ENCODE results near the gene IFNL3. TPM values are rescaled to one million over a fixed set of nuclear protein-coding genes. Genes with fewer than 3 reads are reported as not detected.
A peak's percentile ranks its signal among the peaks of the same experiment; 100 is the strongest.
"Not testable (repeated sequence)": the region's sequence is repeated elsewhere in the genome, so short reads cannot be mapped to it uniquely, and the experiment has no call there.

IFNL3 gene
- total and polyA plus RNA-seq, 10 donors, result not detected

DNA sequence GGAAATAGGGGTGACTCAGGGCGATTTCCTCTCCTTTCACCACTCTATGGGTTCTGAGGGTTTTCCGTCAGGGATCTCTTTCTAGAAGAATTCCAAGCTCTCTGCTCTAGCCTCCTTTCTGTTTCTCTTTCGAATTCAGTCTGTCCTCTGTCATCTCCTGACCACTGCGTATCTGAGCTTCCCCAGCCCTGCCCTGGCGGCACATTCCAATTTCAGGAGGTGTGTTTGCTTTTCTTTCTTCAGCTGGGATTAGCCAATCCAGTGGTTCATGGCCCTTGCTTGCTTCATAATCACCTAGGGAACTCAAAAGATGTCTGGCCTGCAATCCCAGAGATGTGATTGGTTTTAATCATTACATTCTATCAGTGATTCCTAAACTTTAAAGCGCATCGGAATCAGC is 32.8 kb upstream of the IFNL3 start:
- no peak for DNase-seq
- TF ChIP-seq POLR2AphosphoS5 (IDR thresholded peaks at IDR 0.05), result no peak
- TF ChIP-seq, protein P1, sequence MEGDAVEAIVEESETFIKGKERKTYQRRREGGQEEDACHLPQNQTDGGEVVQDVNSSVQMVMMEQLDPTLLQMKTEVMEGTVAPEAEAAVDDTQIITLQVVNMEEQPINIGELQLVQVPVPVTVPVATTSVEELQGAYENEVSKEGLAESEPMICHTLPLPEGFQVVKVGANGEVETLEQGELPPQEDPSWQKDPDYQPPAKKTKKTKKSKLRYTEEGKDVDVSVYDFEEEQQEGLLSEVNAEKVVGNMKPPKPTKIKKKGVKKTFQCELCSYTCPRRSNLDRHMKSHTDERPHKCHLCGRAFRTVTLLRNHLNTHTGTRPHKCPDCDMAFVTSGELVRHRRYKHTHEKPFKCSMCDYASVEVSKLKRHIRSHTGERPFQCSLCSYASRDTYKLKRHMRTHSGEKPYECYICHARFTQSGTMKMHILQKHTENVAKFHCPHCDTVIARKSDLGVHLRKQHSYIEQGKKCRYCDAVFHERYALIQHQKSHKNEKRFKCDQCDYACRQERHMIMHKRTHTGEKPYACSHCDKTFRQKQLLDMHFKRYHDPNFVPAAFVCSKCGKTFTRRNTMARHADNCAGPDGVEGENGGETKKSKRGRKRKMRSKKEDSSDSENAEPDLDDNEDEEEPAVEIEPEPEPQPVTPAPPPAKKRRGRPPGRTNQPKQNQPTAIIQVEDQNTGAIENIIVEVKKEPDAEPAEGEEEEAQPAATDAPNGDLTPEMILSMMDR (IDR thresholded peaks at IDR 0.05 in 8 of 11, conservative IDR thresholded peaks at IDR 0.05 in 3 of 11), result no peak
- TF ChIP-seq POLR2A (IDR thresholded peaks at IDR 0.05), result no peak
- Histone ChIP-seq H3K9me3 (peaks cover 0 to 19% (median 13%) of the 10 kb centered on the region in 8 donors), H3K27me3 (replicated peaks in 1 of 7) (no peaks in the 10 kb centered on the region), H3K4me1 (no peaks in the 10 kb centered on the region), H3K4me3 (no peak overlapping the region), H3K36me3 (no peaks in the 10 kb centered on the region), H3K27ac (no peak overlapping the region)
- WGBS, 5 donors, result 79 to 84% (median 81%) methylated on average over 7 of the region's 7 CpGs
- intact Hi-C loops (cut with DNase I; ENCODE audit: low total_unique reads), result no loop called here

DNA sequence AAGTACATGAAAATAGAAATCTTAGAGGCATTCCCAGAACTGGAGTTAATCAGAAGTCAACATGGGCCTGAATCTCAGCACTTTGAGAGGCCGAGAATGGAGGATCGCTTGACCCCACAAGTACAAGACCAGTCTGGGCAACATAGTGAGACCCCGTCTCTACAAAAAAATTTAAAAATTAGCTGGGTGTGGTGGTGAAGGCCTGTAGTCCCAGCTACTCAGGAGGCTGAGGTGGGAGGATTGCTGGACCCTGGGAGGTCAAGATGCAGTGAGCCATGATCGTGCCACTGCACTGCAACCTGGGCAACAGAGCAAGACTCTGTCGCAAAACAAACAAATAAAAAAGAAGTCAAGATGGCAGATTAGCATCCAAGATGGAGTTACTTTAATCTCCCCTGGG is 31.9 kb upstream of the IFNL3 start:
- no peak overlapping the region for H3K4me3 ChIP-seq
- H3K4me1 ChIP-seq, result no peaks in the 10 kb centered on the region
- intact Hi-C loops (cut with DNase I; ENCODE audit: low total_unique reads), result no loop called here
- WGBS, 5 donors, result 85 to 96% (median 92%) methylated on average over 5 of the region's 5 CpGs
- H3K27ac ChIP-seq, result no peak overlapping the region
- H3K27me3 ChIP-seq (replicated peaks in 1 of 7), result no peaks in the 10 kb centered on the region
- DNase-seq, result peak; percentile 10
- H3K36me3 ChIP-seq, result no peaks in the 10 kb centered on the region
- TF ChIP-seq POLR2AphosphoS5 (IDR thresholded peaks at IDR 0.05), result no peak
- TF ChIP-seq POLR2A (IDR thresholded peaks at IDR 0.05), result no peak
- TF ChIP-seq, protein P1 (IDR thresholded peaks at IDR 0.05 in 8 of 11, conservative IDR thresholded peaks at IDR 0.05 in 3 of 11), result no peak
- H3K9me3 ChIP-seq, result peaks cover 0 to 10% (median 5%) of the 10 kb centered on the region in 8 donors

DNA sequence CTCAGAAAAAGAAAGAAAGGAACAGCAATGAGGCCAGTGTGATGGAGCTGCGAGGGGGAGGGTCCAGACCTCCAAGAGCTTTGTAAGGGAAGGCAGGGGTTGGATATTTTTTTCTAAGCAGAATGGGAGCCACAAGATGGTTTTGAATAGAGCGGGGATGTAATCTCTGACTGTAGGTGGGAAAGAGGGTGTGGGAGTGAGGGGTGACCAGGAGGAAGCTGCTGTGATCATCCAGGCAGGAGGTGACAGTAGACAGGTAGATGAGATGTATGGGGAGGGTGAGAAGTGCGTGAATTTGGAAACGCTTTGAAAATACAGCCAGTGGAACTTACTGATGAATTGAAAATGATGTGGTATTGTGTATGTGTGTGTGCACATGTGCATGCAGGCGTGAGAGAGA is 30.8 kb upstream of the IFNL3 start:
- Histone ChIP-seq H3K27ac (no peak overlapping the region), H3K4me1 (no peaks in the 10 kb centered on the region), H3K4me3 (no peak overlapping the region), H3K36me3 (no peaks in the 10 kb centered on the region), H3K9me3 (no peaks in the 10 kb centered on the region), H3K27me3 (replicated peaks in 1 of 7) (peaks cover 0 to 7% (median 0%) of the 10 kb centered on the region in 7 donors)
- WGBS, 5 donors, result 75 to 92% (median 84%) methylated on average over 5 of the region's 5 CpGs
- intact Hi-C loops (cut with DNase I; ENCODE audit: low total_unique reads), result no loop called here
- peak; percentile 12 for DNase-seq
- TF ChIP-seq POLR2A (IDR thresholded peaks at IDR 0.05), result no peak
- TF ChIP-seq, protein P1 (IDR thresholded peaks at IDR 0.05 in 8 of 11, conservative IDR thresholded peaks at IDR 0.05 in 3 of 11), result no peak
- TF ChIP-seq POLR2AphosphoS5 (IDR thresholded peaks at IDR 0.05), result no peak

DNA sequence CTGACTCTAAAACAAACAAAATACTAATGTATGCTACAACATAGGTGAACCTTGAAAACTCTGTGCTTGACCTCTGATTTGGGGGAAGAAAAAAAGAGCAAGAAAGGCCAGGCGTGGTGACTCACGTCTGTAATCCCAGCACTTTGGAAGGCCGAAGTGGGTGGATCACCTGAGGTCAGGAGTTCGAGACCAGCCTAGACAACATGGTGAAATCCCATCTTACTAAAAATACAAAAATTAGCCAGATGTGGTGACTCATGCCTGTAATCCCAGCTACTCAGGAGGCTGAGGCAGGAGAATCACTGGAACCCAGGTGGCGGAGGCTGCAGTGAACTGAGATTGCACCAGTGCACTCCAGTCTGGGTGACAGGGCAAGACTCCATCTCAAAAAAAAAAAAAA is 29.1 kb upstream of the IFNL3 start:
- 81 to 100% (median 88%) methylated on average over 5 of the region's 5 CpGs for WGBS, 5 donors
- H3K4me1 ChIP-seq; H3K27ac ChIP-seq; H3K4me3 ChIP-seq; intact Hi-C loops (cut with DNase I; ENCODE audit: low total_unique reads); H3K9me3 ChIP-seq; DNase-seq; H3K36me3 ChIP-seq: not testable (repeated sequence)
- peaks cover 0 to 19% (median 0%) of the 10 kb centered on the region in 7 donors for H3K27me3 ChIP-seq (replicated peaks in 1 of 7)
